H1 (cell line): ENCODE data around the gene MSANTD3. TPM values are rescaled to one million over a fixed set of nuclear protein-coding genes. Genes with fewer than 3 reads are reported as not detected.

Source experiments
- CTCF ChIA-PET: fragments of 300-600 bp; sonication (Branson Sonifier 250); formaldehyde crosslinking; loops from one replicate; lab custom pipeline; 2021; ENCODE audit not compliant: partially characterized antibody; lab: Charles Lee
- POLR2A ChIA-PET: fragments of 300-600 bp; sonication (Branson Sonifier 250); formaldehyde crosslinking; loops from one replicate; lab custom pipeline; 2021; ENCODE audit warnings: inconsistent platforms; ENCODE audit not compliant: partially characterized antibody; lab: Charles Lee
- DNase-seq, 2 experiments: peaks; one replicate each; pipeline versions ENCODE4 v3.0.0 to v3.0.0-alpha.2; 2010 to 2022; ENCODE audit warnings: low spot score in 2 of 2, low read depth in 1 of 2, mixed read lengths in 1 of 2
- FAIRE-seq: peaks from 2 replicates; lab custom pipeline; 2011; peaks lifted over from hg19 to GRCh38; lab: Jason Lieb, UNC
- H2AFZ ChIP-seq: 2 replicates; pipeline ENCODE4 v1.8.1; 2012; ENCODE audit warnings: low read length, inconsistent platforms
- H2AK5ac ChIP-seq: 2 replicates; pipeline ENCODE4 v1.6.1; 2013; ENCODE audit warnings: low read depth, low read length
- H2BK120ac ChIP-seq: replicated peaks from 2 replicates; pipeline ENCODE3; 2013; ENCODE audit warnings: low read depth, low read length, inconsistent platforms
- H2BK12ac ChIP-seq: 2 replicates; pipeline ENCODE4 v1.6.1; 2013; ENCODE audit warnings: low read depth, low read length
- H2BK15ac ChIP-seq: 2 replicates; pipeline ENCODE4 v1.6.1; 2013; ENCODE audit warnings: low read length
- H2BK20ac ChIP-seq: 2 replicates; pipeline ENCODE4 v1.6.1; 2013; ENCODE audit warnings: low read length
- H2BK5ac ChIP-seq: 2 replicates; pipeline ENCODE4 v1.6.1; 2013; ENCODE audit warnings: low read depth, low read length
- H3K14ac ChIP-seq: 2 replicates; pipeline ENCODE4 v1.6.1; 2013; ENCODE audit warnings: inconsistent platforms; ENCODE audit not compliant: insufficient read length
- H3K18ac ChIP-seq: 2 replicates; pipeline ENCODE4 v1.6.1; 2013; ENCODE audit warnings: low read length; ENCODE audit errors: extremely low read depth
- H3K23ac ChIP-seq: 2 replicates; pipeline ENCODE4 v1.6.1; 2013; ENCODE audit warnings: inconsistent platforms; ENCODE audit not compliant: insufficient read length
- H3K23me2 ChIP-seq: 2 replicates; pipeline ENCODE4 v1.6.1; 2013; ENCODE audit warnings: low read depth, low read length
- H3K27ac ChIP-seq: 2 replicates; pipeline ENCODE4 v1.6.1; 2011; ENCODE audit warnings: low read depth, low read length, inconsistent platforms
- H3K27me3 ChIP-seq, 4 experiments: replicated peaks in 1 of 4; 1 replicate in 1 of 4; 2 replicates in 3 of 4; pipeline versions ENCODE4 v1.6.1 to v1.8.1; 2011 to 2013; ENCODE audit warnings: low read length in 3 of 4, mild to moderate bottlenecking in 3 of 4, inconsistent platforms in 2 of 4, mixed read lengths in 2 of 4, moderate library complexity in 1 of 4; ENCODE audit not compliant: control insufficient read depth in 3 of 4, insufficient read depth in 3 of 4; ENCODE audit errors: extremely low read depth in 1 of 4
- H3K36me3 ChIP-seq, 4 experiments: 2 replicates each; pipeline versions ENCODE4 v1.6.1 to v1.8.1; 2011 to 2013; ENCODE audit warnings: mild to moderate bottlenecking in 4 of 4, low read length in 3 of 4, moderate library complexity in 2 of 4, control low read depth in 1 of 4, inconsistent platforms in 1 of 4; ENCODE audit not compliant: insufficient read depth in 4 of 4, control insufficient read depth in 2 of 4
- H3K4ac ChIP-seq: replicated peaks from 2 replicates; pipeline ENCODE3; 2013; ENCODE audit warnings: low read length, low read depth, mixed read lengths, inconsistent platforms; ENCODE audit not compliant: insufficient read length
- H3K4me1 ChIP-seq, 4 experiments: replicated peaks in 1 of 4; 1 replicate in 1 of 4; 2 replicates in 3 of 4; pipeline versions ENCODE4 v1.6.1 to v1.8.1; 2011 to 2013; ENCODE audit warnings: low read length in 3 of 4, inconsistent platforms in 2 of 4, mixed read lengths in 1 of 4; ENCODE audit not compliant: insufficient read depth in 4 of 4, control insufficient read depth in 3 of 4
- H3K4me2 ChIP-seq, 2 experiments: 2 replicates each; pipeline versions ENCODE4 v1.6.1 to v1.8.1; 2011 to 2013; ENCODE audit warnings: low read depth in 2 of 2, low read length in 2 of 2, control low read depth in 1 of 2, inconsistent platforms in 1 of 2, mild to moderate bottlenecking in 1 of 2; ENCODE audit not compliant: insufficient read depth in 1 of 2
- H3K4me3 ChIP-seq, 4 experiments: fragments of 200-600, 300-600 bp in 1 of 4; sonication (generic), shearing (Covaris generic), sonication (Bioruptor Twin) in 1 of 4; 2 replicates each; pipeline versions ENCODE4 v1.5.1 to v1.8.1; 2011 to 2016; ENCODE audit warnings: low read length in 4 of 4, low read depth in 3 of 4, control low read depth in 2 of 4, inconsistent platforms in 2 of 4, mild to moderate bottlenecking in 2 of 4, mixed read lengths in 1 of 4, moderate library complexity in 1 of 4; ENCODE audit not compliant: insufficient read depth in 2 of 4; ENCODE audit errors: extremely low read depth in 1 of 4
- H3K56ac ChIP-seq: replicated peaks from 2 replicates; pipeline ENCODE3; 2013; ENCODE audit warnings: low read depth, mild to moderate bottlenecking, mixed read lengths, low read length, inconsistent platforms; ENCODE audit not compliant: insufficient read length
- H3K79me1 ChIP-seq: 2 replicates; pipeline ENCODE4 v1.6.1; 2013; ENCODE audit warnings: low read depth, low read length, control low read depth
- H3K79me2 ChIP-seq, 2 experiments: 2 replicates each; pipeline versions ENCODE4 v1.6.1 to v1.8.1; 2012 to 2013; ENCODE audit warnings: low read length in 2 of 2, mild to moderate bottlenecking in 2 of 2, inconsistent platforms in 1 of 2; ENCODE audit not compliant: insufficient read depth in 2 of 2, control insufficient read depth in 1 of 2
- H3K9ac ChIP-seq, 4 experiments: replicated peaks in 1 of 4; 1 replicate in 1 of 4; 2 replicates in 3 of 4; pipeline versions ENCODE4 v1.6.1 to v1.8.1; 2011 to 2013; ENCODE audit warnings: low read depth in 3 of 4, low read length in 3 of 4, control low read depth in 2 of 4, mild to moderate bottlenecking in 2 of 4, moderate library complexity in 2 of 4, inconsistent platforms in 1 of 4; ENCODE audit errors: extremely low read depth in 1 of 4
- H3K9me3 ChIP-seq, 2 experiments: 2 replicates each; pipeline versions ENCODE4 v1.6.1 to v1.8.1; 2012 to 2013; ENCODE audit warnings: mild to moderate bottlenecking in 2 of 2, moderate library complexity in 2 of 2, control low read depth in 1 of 2, inconsistent platforms in 1 of 2, low read depth in 1 of 2, low read length in 1 of 2, mixed read lengths in 1 of 2; ENCODE audit not compliant: insufficient read depth in 2 of 2
- H4K20me1 ChIP-seq, 2 experiments: replicated peaks in 1 of 2; 2 replicates each; pipeline versions ENCODE3 to v1.8.1; 2011 to 2013; ENCODE audit warnings: inconsistent platforms in 2 of 2, low read length in 2 of 2, mild to moderate bottlenecking in 1 of 2; ENCODE audit not compliant: insufficient read depth in 2 of 2, control insufficient read depth in 1 of 2
- H4K5ac ChIP-seq: 2 replicates; pipeline ENCODE4 v1.6.1; 2013; ENCODE audit warnings: low read length, low read depth, mixed read lengths, inconsistent platforms; ENCODE audit not compliant: insufficient read length
- H4K8ac ChIP-seq: 2 replicates; pipeline ENCODE4 v1.8.0; 2013; ENCODE audit warnings: mild to moderate bottlenecking, moderate library complexity, low read length, inconsistent platforms; ENCODE audit not compliant: insufficient read depth; ENCODE audit errors: extremely low read depth
- H4K91ac ChIP-seq: replicated peaks from 2 replicates; pipeline ENCODE3; 2013; ENCODE audit warnings: low read length, mixed read lengths, inconsistent platforms; ENCODE audit not compliant: insufficient read length
- NANOG ChIP-seq: IDR thresholded peaks from 2 replicates; pipeline ENCODE4 v1.6.1; 2011; ENCODE audit warnings: low read length, low read depth, mild to moderate bottlenecking, inconsistent platforms; ENCODE audit not compliant: insufficient read depth, poor library complexity, severe bottlenecking
- WGBS, 2 experiments: shearing (Covaris generic) in 1 of 2; methylation state at CpG; one replicate each; pipeline versions ENCODE4 v1.1.6 to v1.1.7; 2013 to 2015; ENCODE audit warnings: low lambda C conversion rate in 2 of 2, mixed read lengths in 2 of 2, inconsistent platforms in 1 of 2, low coverage in 1 of 2, missing lambda C conversion rate in 1 of 2; ENCODE audit not compliant: insufficient replicate concordance in 2 of 2, insufficient coverage in 1 of 2, insufficient read length in 1 of 2; ENCODE audit errors: extremely low coverage in 1 of 2, missing lambda C conversion rate in 1 of 2; 5-methylcytosine and 5-hydroxymethylcytosine counted together
- polyA plus RNA-seq, 7 experiments: library from polyadenylated mRNA; depleted of rRNA in 3 of 7; stranded (reverse) in 5 of 7; unstranded in 2 of 7; fragments of >200 nt in 5 of 7; fragments of 200-250 nt in 2 of 7; gene quantifications; 1 replicate in 5 of 7; 2 replicates in 1 of 7; 4 replicates in 1 of 7; pipeline versions ENCODE4 v1.2.1 to v1.2.3, GENCODE V29; 2011 to 2013; ENCODE audit warnings: missing spikeins in 2 of 7, mixed read lengths in 2 of 7
- total RNA-seq: library from RNA; stranded (reverse); fragmentation: NEBNext Ultra II Directional; extraction: Animal tissue kit (Norgen Biotek cat#: 25700); gene quantifications from 2 replicates; pipeline ENCODE4 v1.2.1, GENCODE V29; 2021

Gene MSANTD3
- total and polyA plus RNA-seq, 2 of the 8 experiments (the other 6 are each of a cell fraction or from before 2014, with no cell fraction given) = 12.0 to 41.3 TPM

DNA sequence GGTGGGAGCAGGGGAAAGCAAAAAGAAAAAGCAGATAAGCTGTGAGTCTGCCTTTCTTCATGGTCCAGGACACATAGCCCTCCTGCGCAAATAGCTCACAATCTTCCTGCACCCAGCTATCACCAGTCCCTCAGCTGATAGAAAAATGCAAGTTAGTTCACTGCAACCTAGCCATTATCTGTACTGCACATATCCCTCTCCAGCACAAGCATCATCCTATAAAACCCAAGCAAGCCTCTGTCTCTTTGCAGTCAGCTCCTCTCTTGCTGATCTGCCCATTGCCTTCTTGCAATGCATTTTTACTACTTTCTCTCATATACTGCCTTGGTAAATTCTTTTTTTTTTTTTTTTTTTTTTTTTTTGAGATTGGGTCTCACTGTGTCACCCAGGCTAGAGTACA is 20.0 kb upstream of the MSANTD3 start:
- H3K79me2 ChIP-seq = no peaks in the 10 kb centered on the region
- H2BK12ac ChIP-seq = no peak overlapping the region
- H3K14ac ChIP-seq = no peak overlapping the region
- H3K23ac ChIP-seq = no peak overlapping the region
- no peak overlapping the region for H3K4me2 ChIP-seq
- no peak overlapping the region for H2AK5ac ChIP-seq
- DNase-seq (no peak), FAIRE-seq (no peak)
- no peak overlapping the region for H4K8ac ChIP-seq
- 0 out of 4 replicates have a peak, but pooled peaks cover 0 to 3% of the 10 kb centered on the region in 2 experiments for H3K9me3 ChIP-seq
- peaks cover 3% of the 10 kb centered on the region; the same call in 1 of the 2 replicates for H3K23me2 ChIP-seq
- no peak overlapping the region for H4K91ac ChIP-seq
- no peaks in the 10 kb centered on the region for H4K20me1 ChIP-seq
- H2BK20ac ChIP-seq = no peak overlapping the region
- H3K4me3 ChIP-seq = no peak overlapping the region
- H2AFZ ChIP-seq = no peak overlapping the region
- H3K18ac ChIP-seq = no peak overlapping the region
- H2BK5ac ChIP-seq = no peak overlapping the region
- H3K79me1 ChIP-seq = no peaks in the 10 kb centered on the region
- H3K27ac ChIP-seq = no peak overlapping the region
- H3K9ac ChIP-seq = no peak overlapping the region
- WGBS, 2 experiments = 100% methylated on average over 1 of the region's 1 CpG; no CpG with 5 or more reads in 1 of the 2 experiments
- no peaks in the 10 kb centered on the region for H3K27me3 ChIP-seq
- POLR2A ChIA-PET = interaction anchor here (1.2 to 1.7 kb wide), 2 partner anchors 28 to 66 kb away, joined by 3 to 5 read pairs; partner anchors contain the start of gene TMEFF1
- H2BK15ac ChIP-seq = no peak overlapping the region
- H3K36me3 ChIP-seq = no peaks in the 10 kb centered on the region
- no peak overlapping the region for H4K5ac ChIP-seq
- H3K4me1 ChIP-seq = peaks cover 0 to 7% (median 1%) of the 10 kb centered on the region in 4 experiments; a peak in 4 of 7 replicates
- H3K4ac ChIP-seq = no peak overlapping the region
- CTCF ChIA-PET = interaction anchor here (0.7 to 1.4 kb wide), 3 partner anchors 11 to 49 kb away, joined by 3 to 4 read pairs (median 3); no protein-coding TSS in a partner anchor
- H3K56ac ChIP-seq = no peak overlapping the region
- H2BK120ac ChIP-seq = no peak overlapping the region
- no peak for TF ChIP-seq NANOG
